Lower leg skin (tissue), 3 donors: ENCODE measurements around the gene RNPEP.

ENCODE experiments used
- POLR2A ChIP-seq, 2 donors: fragments of 450-650 bp; IDR thresholded peaks; one replicate each; pipeline ENCODE4 v1.6.1; 2016 to 2017; ENCODE audit warnings: antibody characterized with exemption in 2 of 2, mild to moderate bottlenecking in 1 of 2, moderate library complexity in 1 of 2
- TF ChIP-seq, protein P1 (sequence below), 3 donors: fragments of 450-650 bp; IDR thresholded peaks; one replicate each; pipeline ENCODE4 v1.5.1; 2016; ENCODE audit warnings: antibody characterized with exemption in 3 of 3, mild to moderate bottlenecking in 3 of 3, moderate library complexity in 2 of 3

DNA sequence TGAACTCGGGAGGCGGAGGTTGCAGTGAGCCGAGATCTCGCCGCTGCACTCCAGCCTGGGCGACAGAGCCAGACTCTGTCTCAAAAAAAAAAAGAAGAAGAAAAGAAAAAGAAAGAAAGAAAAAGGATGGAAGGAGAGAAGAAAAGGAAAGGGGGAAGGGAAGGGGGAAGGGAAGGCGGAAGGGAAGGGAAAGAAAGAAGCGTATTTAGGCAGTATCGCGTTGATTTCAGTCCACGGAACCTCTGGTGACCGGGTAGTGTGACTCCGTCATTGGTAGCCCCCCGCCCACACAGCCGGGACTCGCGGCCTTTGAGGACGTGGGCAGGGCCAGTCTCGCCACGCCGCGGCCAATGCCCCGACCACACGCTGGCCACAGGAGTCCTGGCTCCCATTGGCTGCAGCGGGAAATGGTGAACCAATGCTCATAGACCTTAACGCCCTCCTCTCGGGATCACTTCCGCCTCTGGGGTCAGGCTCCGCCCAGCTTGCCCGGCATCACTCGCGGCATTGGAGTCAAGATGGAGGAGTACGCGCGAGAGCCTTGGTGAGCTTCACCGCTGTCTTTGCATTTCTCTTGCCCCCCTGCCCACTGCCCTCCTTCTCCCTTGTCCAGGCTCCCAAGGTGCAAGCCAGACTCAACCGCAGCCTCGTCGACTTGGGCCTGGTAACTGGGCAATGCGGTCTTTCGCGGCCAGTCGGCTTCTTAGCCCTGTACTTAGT, 27.3 kb upstream of the RNPEP start, which contains the start of gene TIMM17A:
- TF ChIP-seq, protein P1, sequence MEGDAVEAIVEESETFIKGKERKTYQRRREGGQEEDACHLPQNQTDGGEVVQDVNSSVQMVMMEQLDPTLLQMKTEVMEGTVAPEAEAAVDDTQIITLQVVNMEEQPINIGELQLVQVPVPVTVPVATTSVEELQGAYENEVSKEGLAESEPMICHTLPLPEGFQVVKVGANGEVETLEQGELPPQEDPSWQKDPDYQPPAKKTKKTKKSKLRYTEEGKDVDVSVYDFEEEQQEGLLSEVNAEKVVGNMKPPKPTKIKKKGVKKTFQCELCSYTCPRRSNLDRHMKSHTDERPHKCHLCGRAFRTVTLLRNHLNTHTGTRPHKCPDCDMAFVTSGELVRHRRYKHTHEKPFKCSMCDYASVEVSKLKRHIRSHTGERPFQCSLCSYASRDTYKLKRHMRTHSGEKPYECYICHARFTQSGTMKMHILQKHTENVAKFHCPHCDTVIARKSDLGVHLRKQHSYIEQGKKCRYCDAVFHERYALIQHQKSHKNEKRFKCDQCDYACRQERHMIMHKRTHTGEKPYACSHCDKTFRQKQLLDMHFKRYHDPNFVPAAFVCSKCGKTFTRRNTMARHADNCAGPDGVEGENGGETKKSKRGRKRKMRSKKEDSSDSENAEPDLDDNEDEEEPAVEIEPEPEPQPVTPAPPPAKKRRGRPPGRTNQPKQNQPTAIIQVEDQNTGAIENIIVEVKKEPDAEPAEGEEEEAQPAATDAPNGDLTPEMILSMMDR (IDR thresholded peaks at IDR 0.05): no peak
- TF ChIP-seq POLR2A (IDR thresholded peaks at IDR 0.05): peak in 1 of 2 donors; percentile 21
